Activated T-cell treated with anti-CD3 and anti-CD28 coated beads, Interleukin-2, amount 50 U/mL, for 24 hours (primary cell): ENCODE measurements around the gene RALGPS1.
A peak's percentile ranks its signal among the peaks of the same experiment; 100 is the strongest.

Experiments used
- DNase-seq: peaks from one replicate; pipeline ENCODE4 v3.0.0-alpha.2; 2020
- H3K27ac Mint-ChIP-seq: 2 replicates; pipeline ENCODE4 v1.8.0; 2020; ENCODE audit warnings: mild to moderate bottlenecking, mixed read lengths
- H3K27me3 Mint-ChIP-seq: 2 replicates; pipeline ENCODE4 v1.8.0; 2020; ENCODE audit warnings: mixed read lengths
- H3K36me3 Mint-ChIP-seq: 2 replicates; pipeline ENCODE4 v1.8.0; 2020; ENCODE audit warnings: low read depth, mixed read lengths
- H3K4me1 Mint-ChIP-seq: 2 replicates; pipeline ENCODE4 v1.8.0; 2020; ENCODE audit warnings: low read depth, mixed read lengths
- H3K4me3 Mint-ChIP-seq: 2 replicates; pipeline ENCODE4 v1.8.0; 2020; ENCODE audit warnings: mild to moderate bottlenecking, moderate library complexity, mixed read lengths
- H3K9me3 Mint-ChIP-seq: 2 replicates; pipeline ENCODE4 v1.8.0; 2020; ENCODE audit warnings: mixed read lengths

RALGPS1 gene

DNA sequence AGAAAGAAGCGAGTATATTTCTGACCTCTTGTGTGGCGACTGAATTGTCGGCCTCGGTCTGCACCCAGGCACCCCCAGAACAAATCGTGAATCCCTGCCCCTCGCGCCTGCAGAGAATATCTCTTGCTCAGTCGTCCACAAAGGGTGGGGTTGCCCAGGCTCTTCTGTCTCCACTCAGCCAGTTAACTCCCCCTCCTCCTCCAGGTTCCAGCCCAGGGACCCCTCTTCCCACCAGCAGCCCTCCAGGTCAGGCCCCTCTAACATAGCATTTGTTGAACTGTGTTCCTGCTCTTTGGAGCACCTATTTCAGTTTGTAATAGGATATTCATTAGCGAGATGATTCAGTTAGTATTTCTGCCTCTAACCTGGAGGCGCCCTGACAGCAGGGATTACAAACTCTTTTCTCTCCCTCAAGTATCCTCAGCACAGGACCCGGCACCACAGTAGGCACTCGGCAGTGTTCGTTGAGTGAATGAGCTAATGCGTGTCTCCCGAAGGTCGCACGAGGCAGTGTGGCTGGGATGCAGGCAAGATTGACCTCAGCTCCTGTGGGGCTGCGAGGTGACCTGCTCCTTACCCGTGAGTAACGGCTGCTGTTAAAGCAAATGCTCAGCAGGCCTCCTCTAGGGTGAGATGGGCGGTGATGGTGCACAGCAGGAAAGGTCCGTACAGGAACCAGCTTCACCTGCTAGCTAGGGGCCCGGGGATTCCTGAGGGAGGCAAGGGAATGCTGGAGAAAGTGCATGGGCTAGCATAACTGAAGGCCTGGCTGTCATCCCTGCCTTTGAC is 28.4 kb upstream of the RALGPS1 start:
- no peak overlapping the region for H3K27ac Mint-ChIP-seq
- no peaks in the 10 kb centered on the region for H3K27me3 Mint-ChIP-seq
- peaks cover 21% of the 10 kb centered on the region for H3K36me3 Mint-ChIP-seq
- H3K9me3 Mint-ChIP-seq: no peaks in the 10 kb centered on the region
- H3K4me3 Mint-ChIP-seq: no peak overlapping the region
- DNase-seq: no peak
- H3K4me1 Mint-ChIP-seq: peaks cover 2% of the 10 kb centered on the region

DNA sequence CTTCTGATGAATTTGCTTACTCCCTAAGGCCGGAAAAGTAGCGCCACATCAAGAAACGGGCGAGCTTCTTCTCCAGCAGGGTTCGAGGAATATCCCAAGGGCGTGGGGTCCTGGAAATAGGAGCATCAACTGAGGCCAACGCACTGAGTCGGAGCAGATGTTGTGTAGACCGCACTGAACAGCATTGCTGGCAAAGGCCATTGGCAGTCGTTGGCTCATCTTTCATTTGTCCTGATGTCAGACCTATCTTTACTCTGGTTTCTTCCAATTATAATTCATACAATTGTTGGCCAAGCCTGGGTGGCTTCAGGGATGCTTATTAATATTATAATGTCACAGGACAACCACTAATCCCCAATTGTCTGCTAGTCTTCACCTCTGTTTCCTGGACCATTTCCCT is 27.7 kb upstream of the RALGPS1 start:
- H3K9me3 Mint-ChIP-seq: no peaks in the 10 kb centered on the region
- no peak overlapping the region for H3K27ac Mint-ChIP-seq
- no peak for DNase-seq
- no peaks in the 10 kb centered on the region for H3K4me1 Mint-ChIP-seq
- no peaks in the 10 kb centered on the region for H3K27me3 Mint-ChIP-seq
- no peak overlapping the region for H3K4me3 Mint-ChIP-seq
- H3K36me3 Mint-ChIP-seq: peaks cover 16% of the 10 kb centered on the region

DNA sequence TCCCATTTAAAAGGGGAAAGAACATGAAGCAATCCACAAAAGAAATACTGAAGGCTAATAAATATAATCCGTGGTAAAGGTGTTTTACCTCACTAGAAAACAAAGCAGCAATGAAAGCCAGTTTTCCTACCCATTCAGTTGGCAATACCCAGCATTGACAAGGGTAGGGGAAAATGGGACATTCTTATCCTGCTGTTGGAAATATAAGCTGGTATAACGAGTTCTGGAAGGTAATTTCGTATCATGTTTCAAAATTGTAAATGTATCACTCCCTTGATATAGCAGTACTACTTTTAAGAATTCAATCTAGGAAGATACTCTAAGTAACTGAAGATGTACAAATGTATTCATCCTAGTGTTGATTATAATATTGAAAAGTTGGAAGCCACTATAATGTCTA is 22.9 kb upstream of the RALGPS1 start:
- no peaks in the 10 kb centered on the region for H3K4me1 Mint-ChIP-seq
- no peak for DNase-seq
- no peaks in the 10 kb centered on the region for H3K9me3 Mint-ChIP-seq
- H3K27ac Mint-ChIP-seq: no peak overlapping the region
- H3K4me3 Mint-ChIP-seq: no peak overlapping the region
- no peaks in the 10 kb centered on the region for H3K27me3 Mint-ChIP-seq
- H3K36me3 Mint-ChIP-seq: no peaks in the 10 kb centered on the region

DNA sequence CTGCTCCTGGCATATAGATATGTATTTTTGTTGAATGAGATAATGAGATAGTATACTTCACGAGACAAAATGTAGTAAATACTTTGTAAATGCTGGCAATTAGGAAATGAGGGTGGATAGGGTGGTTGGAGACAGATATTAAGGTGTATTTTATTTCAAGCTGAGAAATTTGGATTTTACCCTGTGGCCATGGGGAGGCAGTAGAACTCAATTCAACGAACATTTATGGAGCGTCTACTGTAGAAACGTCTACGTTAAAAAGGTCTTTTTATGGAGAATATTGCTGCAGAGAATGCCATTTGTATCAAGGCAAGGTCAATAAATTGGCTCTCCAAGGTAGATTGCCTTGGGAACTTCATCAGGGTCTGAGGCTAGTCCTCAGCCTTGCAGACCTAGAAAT is 21.5 kb upstream of the RALGPS1 start:
- Mint-ChIP-seq H3K27me3 (peaks cover 4% of the 10 kb centered on the region), H3K4me3 (no peak overlapping the region), H3K27ac (no peak overlapping the region), H3K9me3 (no peaks in the 10 kb centered on the region), H3K4me1 (no peaks in the 10 kb centered on the region), H3K36me3 (no peaks in the 10 kb centered on the region)
- DNase-seq: no peak

DNA sequence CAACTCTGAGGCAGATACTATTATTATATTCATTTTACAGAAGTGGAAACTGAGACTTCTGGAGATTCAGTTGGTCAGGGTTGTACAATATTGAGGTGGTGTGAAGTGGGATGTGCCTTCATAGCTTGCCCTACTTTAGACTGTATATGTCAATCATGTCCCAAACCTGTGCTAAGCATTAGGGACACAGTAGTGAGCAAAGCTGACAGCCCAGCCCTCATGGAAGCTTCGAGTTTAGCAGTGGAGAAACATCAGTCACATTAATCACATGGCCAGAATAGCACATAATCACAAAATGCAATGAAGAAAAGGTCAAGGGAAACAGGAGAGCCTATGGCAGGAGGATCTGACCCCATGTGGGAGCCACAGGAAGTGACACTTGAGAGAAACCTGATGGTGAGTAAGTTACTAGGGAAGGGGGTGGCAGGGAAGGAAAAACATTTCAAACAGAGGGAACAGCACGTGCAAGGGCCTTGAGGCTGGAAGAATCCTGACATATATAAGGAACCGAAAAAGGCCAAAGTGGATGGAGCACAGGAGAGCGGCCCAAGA is 20.5 kb upstream of the RALGPS1 start:
- Mint-ChIP-seq H3K27ac (no peak overlapping the region), H3K4me3 (no peak overlapping the region), H3K9me3 (no peaks in the 10 kb centered on the region), H3K27me3 (peaks cover 4% of the 10 kb centered on the region), H3K36me3 (no peaks in the 10 kb centered on the region), H3K4me1 (no peaks in the 10 kb centered on the region)
- DNase-seq: no peak

DNA sequence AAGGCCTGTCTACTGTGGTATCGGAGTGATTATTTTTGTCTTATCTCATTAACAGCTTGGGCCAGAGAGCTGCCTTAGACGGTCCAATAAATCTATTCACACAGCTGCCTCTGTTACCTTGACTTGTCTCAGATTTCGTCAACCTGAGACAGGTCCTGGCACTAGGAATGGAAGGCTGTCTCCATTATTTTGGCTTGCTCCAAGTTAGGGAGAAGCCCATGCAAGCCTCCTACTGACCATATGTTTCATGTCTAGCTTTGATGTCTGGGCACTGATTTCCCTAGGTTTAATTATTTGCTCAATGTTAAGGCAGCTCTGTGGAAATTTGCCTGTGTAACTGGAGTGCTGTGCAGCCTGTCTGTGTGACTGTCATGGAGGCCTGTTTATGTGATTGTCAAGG is 12.4 kb upstream of the RALGPS1 start:
- H3K36me3 Mint-ChIP-seq: no peaks in the 10 kb centered on the region

DNA sequence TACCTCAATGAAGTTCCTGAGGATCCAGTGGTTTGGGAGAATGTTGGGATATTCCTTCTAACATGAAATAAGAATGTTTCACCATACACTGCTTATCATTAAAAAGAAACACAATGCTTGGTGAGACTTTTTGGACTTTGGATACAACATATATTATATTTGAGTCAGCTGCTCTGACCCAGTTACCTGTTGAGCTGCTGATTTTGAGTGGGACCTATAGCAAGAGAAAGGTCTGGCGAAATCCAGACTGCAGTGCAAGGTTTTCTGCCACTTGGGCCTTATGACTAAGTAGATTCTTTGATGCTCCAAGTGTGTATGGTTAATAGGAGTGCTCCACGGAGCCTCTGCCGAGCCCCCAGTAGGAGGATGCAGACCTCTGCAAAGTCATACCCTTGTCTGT is 10.0 kb upstream of the RALGPS1 start:
- H3K27me3 Mint-ChIP-seq: no peaks in the 10 kb centered on the region
- H3K27ac Mint-ChIP-seq: no peak overlapping the region
- H3K4me1 Mint-ChIP-seq: no peaks in the 10 kb centered on the region
- no peaks in the 10 kb centered on the region for H3K36me3 Mint-ChIP-seq
- no peak for DNase-seq
- H3K9me3 Mint-ChIP-seq: peaks cover 14% of the 10 kb centered on the region
- no peak overlapping the region for H3K4me3 Mint-ChIP-seq

More for the DNA sequence above, 12.4 kb upstream of the RALGPS1 start:
- H3K27me3 Mint-ChIP-seq: peaks cover 4% of the 10 kb centered on the region
- no peaks in the 10 kb centered on the region for H3K4me1 Mint-ChIP-seq
- peaks cover 14% of the 10 kb centered on the region for H3K9me3 Mint-ChIP-seq
- H3K4me3 Mint-ChIP-seq: no peak overlapping the region
- DNase-seq: no peak
- no peak overlapping the region for H3K27ac Mint-ChIP-seq

DNA sequence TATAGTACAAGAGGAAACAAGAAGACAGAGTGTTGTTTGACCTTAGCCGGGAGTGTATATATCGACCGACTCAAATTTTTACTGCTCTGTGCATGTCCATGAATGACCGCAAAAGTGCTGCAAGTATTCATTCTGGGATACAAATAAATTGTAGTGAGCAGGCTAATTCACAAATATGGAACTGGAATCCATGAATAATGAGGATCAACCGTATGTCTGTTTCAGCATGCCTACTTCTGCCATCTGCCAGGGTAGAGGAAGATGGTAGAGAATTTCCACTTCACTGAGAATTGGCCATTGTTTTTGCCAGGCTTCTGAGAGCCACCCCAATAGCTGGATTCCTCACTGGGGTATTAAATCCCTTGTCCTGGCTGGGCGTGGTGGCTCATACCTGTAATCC is 8.5 kb upstream of the RALGPS1 start:
- no peak for DNase-seq
- H3K27me3 Mint-ChIP-seq: no peaks in the 10 kb centered on the region
- no peaks in the 10 kb centered on the region for H3K36me3 Mint-ChIP-seq
- H3K27ac Mint-ChIP-seq: no peak overlapping the region
- H3K4me1 Mint-ChIP-seq: no peaks in the 10 kb centered on the region
- H3K9me3 Mint-ChIP-seq: peaks cover 10% of the 10 kb centered on the region
- H3K4me3 Mint-ChIP-seq: no peak overlapping the region

DNA sequence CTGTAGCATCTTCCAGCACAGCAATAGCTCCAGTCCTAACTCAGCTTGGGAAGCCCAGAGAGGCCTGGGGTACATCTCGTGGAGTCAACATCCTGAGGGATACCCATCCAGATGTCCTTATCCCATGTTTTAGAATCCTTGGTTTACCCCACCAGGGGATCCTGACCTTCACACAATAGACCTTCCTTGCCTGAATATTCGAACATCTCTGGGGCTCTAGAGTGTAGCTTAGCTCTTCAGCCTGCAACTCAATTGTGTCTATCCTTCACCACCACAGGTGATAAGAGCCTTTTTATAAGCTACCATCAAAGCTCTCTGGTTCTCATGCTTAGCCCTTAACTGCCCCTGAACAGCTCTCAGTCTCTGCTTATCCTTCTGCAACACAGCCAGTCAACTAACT is 7.5 kb upstream of the RALGPS1 start:
- Mint-ChIP-seq H3K36me3 (no peaks in the 10 kb centered on the region), H3K4me1 (no peaks in the 10 kb centered on the region), H3K27me3 (no peaks in the 10 kb centered on the region), H3K4me3 (no peak overlapping the region), H3K9me3 (peaks cover 1% of the 10 kb centered on the region), H3K27ac (no peak overlapping the region)
- no peak for DNase-seq

DNA sequence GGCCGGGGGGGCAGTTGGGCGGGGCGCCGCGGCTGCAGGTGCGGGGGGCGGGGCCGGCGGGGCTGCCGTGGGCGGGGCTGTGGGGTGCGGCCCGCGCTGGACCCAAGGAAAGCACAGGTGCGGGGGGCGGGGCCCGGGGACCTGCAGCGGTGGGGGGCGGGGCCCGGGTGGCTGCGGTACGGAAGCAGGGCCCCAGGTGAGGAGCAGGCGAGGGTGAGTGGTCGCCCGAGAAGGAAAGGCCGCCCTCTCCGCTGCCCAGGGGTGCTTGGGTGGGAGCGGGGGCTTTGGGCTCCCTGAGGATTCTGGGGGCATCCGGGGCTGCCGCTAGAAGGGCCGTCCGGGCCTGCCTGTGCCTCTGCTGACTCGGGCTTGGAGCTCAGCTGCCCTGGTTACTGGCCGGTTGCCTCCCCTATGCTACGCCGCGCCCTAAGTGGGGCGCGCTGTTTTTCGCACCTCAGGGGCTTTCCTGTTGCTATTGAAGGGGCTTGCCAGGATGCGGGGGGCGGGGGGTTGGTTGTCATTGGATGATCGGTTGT is 767 bp downstream of the RALGPS1 start:
- H3K4me1 Mint-ChIP-seq: peaks cover 8% of the 10 kb centered on the region
- H3K9me3 Mint-ChIP-seq: no peaks in the 10 kb centered on the region
- H3K27ac Mint-ChIP-seq: no peak overlapping the region
- H3K4me3 Mint-ChIP-seq: peak overlapping the region; percentile 59
- no peak for DNase-seq
- peaks cover 14% of the 10 kb centered on the region for H3K27me3 Mint-ChIP-seq
- no peaks in the 10 kb centered on the region for H3K36me3 Mint-ChIP-seq

DNA sequence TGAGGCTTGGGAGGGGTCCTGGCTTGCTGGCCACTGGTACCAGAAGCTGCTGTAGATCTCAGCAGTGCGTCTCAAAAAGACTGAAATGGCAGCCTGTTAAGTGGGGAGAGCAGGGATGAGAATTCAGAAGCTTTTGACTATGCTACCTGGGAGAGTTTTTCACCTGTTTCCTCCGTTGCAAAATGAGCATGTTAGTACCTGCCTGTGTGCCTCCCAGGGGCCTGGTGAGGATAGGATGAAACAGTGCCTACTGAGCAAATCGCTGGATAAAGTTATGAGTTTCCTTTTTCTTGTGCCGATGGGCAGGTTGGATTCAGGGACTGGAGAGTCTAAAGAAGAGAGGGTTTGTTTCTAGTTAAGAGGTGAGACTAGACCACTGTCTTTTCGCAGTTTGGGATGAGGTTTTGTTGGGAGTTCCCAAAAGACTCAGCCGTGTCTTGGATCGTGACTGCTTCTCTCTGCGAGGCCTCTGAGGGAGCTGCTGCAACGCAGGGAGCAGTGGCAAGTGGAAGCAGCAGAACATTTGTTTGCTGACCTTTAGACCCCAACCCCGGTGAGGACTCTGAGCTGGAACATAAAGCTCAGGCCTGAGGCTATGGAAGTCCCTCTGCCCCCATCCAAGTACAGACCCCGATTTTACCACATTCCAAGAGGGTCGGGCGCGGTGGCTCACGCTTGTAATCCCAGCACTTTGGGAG is 1.4 kb downstream of the RALGPS1 start:
- peaks cover 14% of the 10 kb centered on the region for H3K27me3 Mint-ChIP-seq
- H3K4me1 Mint-ChIP-seq: peaks cover 8% of the 10 kb centered on the region
- DNase-seq: no peak
- H3K27ac Mint-ChIP-seq: no peak overlapping the region
- H3K4me3 Mint-ChIP-seq: peak overlapping the region; percentile 59
- no peaks in the 10 kb centered on the region for H3K36me3 Mint-ChIP-seq
- H3K9me3 Mint-ChIP-seq: no peaks in the 10 kb centered on the region

DNA sequence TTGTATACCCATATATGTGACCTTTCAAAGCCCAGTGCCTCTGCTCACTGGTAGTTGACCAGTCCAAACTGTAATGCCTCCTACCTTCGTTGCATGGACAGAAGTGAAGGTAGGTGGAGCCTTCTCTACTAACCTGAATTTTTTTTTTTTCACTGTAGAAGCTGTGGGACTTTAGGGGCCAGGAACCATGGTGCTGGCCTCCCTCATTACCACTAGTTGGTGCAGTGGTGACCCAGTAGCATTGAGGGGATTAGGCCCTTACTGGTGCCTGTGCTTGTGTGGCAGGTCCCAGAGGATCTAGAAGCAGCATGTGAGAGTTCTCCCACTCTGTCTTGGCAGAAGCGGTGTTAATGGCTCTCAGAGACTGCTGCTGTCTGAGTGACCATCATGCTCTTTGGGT is 2.3 kb downstream of the RALGPS1 start:
- Mint-ChIP-seq H3K27me3 (peaks cover 14% of the 10 kb centered on the region), H3K4me3 (no peak overlapping the region)
- DNase-seq: no peak

DNA sequence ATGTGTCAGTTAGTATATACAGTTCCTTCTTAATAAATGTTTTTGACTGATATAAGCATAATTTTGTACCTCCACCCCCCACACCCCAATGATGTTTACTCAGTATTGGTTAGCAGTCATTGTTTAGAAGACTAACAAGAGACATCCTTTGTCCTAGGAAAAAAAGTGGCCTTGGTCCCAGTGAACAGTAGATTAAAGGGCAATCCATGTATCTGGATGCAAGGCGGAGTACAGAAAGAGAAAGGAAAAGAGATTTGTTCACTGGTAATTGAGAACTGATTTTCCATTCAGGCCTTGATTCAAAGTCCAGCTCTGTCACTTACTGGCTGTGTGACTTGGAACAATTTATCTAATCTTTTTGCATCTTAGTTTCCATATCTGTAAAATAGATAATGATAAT is 4.6 kb downstream of the RALGPS1 start:
- H3K36me3 Mint-ChIP-seq: no peaks in the 10 kb centered on the region
- no peak for DNase-seq
- H3K9me3 Mint-ChIP-seq: no peaks in the 10 kb centered on the region
- H3K27me3 Mint-ChIP-seq: peaks cover 8% of the 10 kb centered on the region
- H3K27ac Mint-ChIP-seq: no peak overlapping the region
- H3K4me3 Mint-ChIP-seq: no peak overlapping the region
- H3K4me1 Mint-ChIP-seq: peaks cover 8% of the 10 kb centered on the region

More for the DNA sequence above, 2.3 kb downstream of the RALGPS1 start:
- Mint-ChIP-seq H3K36me3 (no peaks in the 10 kb centered on the region), H3K4me1 (peaks cover 8% of the 10 kb centered on the region), H3K27ac (no peak overlapping the region), H3K9me3 (no peaks in the 10 kb centered on the region)

DNA sequence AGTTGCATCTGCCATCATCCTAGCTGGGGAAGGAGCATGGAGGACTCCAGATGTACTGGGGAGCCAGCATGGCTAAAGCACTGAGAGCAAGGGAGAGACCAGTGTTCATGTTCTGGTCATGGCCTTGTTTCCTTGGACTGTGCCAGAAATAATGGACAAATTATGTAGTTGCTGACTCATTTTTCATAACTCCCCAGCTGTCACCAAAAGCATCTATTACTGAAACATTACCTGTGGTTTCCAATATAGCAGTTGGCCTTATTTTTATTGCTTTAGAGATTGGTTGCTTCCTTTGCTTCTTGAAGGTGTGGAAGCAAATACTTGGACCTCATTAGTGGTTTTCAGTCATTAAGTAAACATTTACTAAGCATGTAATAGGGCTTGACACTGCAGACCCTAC is 11.3 kb downstream of the RALGPS1 start:
- Mint-ChIP-seq H3K9me3 (no peaks in the 10 kb centered on the region), H3K4me1 (no peaks in the 10 kb centered on the region), H3K27ac (no peak overlapping the region), H3K36me3 (no peaks in the 10 kb centered on the region), H3K4me3 (no peak overlapping the region), H3K27me3 (no peaks in the 10 kb centered on the region)
- DNase-seq: no peak

DNA sequence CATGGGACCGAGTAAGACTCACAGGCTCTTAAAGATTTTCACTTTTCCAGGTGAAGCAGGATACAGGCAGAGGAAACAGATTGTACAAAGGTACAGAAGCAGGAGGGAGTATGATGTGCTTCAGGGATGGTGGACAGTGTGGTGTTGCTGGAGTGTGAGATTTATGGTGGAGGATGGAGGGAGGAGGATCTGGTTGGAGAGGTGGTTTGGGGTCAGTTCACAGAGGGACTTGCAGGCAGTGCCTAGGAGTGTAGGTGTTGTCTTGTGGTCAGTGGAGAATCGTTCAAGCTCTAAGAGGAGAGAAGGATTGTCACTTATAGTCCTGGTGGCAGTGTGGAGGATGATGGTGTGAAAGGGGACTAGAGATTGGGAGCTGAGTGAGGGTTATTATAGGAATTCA is 11.8 kb downstream of the RALGPS1 start:
- H3K4me1 Mint-ChIP-seq: no peaks in the 10 kb centered on the region
- no peak overlapping the region for H3K4me3 Mint-ChIP-seq
- no peaks in the 10 kb centered on the region for H3K9me3 Mint-ChIP-seq
- no peak for DNase-seq
- H3K27ac Mint-ChIP-seq: no peak overlapping the region
- H3K27me3 Mint-ChIP-seq: no peaks in the 10 kb centered on the region
- H3K36me3 Mint-ChIP-seq: no peaks in the 10 kb centered on the region
